OCI-LY3 (cell line): ENCODE data around the gene CD164.

Experiments used
- H2AFZ ChIP-seq: fragments of 200-600, 300-600 bp; shearing (Covaris generic); 2 replicates; pipeline ENCODE4 v1.6.0; 2014; ENCODE audit warnings: antibody characterized with exemption, low read depth, low read length
- H3K27ac ChIP-seq: fragments of 200-600, 300-600 bp; sonication (generic); 2 replicates; pipeline ENCODE4 v1.5.1; 2014; ENCODE audit warnings: mild to moderate bottlenecking, low read length, moderate library complexity, mixed read lengths
- H3K27me3 ChIP-seq: fragments of 200-600, 300-600 bp; sonication (generic); 2 replicates; pipeline ENCODE4 v1.6.1; 2014; ENCODE audit warnings: low read depth, low read length, mixed read lengths
- H3K36me3 ChIP-seq: fragments of 200-600, 300-600 bp; sonication (generic); replicated peaks from 2 replicates; pipeline ENCODE3; 2014; ENCODE audit warnings: low read depth, low read length, mixed read lengths
- H3K4me1 ChIP-seq: fragments of 300-600, 200-600 bp; sonication (generic); 2 replicates; pipeline ENCODE4 v1.6.1; 2014; ENCODE audit warnings: low read length, mixed read lengths
- H3K4me2 ChIP-seq: fragments of 200-600, 300-600 bp; sonication (generic); 2 replicates; pipeline ENCODE4 v1.6.1; 2014; ENCODE audit warnings: low read length, mixed read lengths
- H3K4me3 ChIP-seq: fragments of 300-600, 200-600 bp; sonication (generic); 2 replicates; pipeline ENCODE4 v1.5.1; 2014; ENCODE audit warnings: antibody characterized with exemption, mild to moderate bottlenecking, low read length, moderate library complexity
- H3K79me2 ChIP-seq: fragments of 300-600, 200-600 bp; shearing (Covaris generic); 2 replicates; pipeline ENCODE4 v1.6.1; 2014; ENCODE audit warnings: mild to moderate bottlenecking, low read length, mixed read lengths
- H3K9ac ChIP-seq: fragments of 300-600, 200-600 bp; shearing (Covaris generic); 2 replicates; pipeline ENCODE4 v1.6.0; 2014; ENCODE audit warnings: mild to moderate bottlenecking, low read length, moderate library complexity
- H3K9me3 ChIP-seq: fragments of 200-600, 300-600 bp; shearing (Covaris generic); 2 replicates; pipeline ENCODE4 v1.6.1; 2014; ENCODE audit warnings: low read length, mixed read lengths; ENCODE audit not compliant: insufficient read depth
- H4K20me1 ChIP-seq: fragments of 200-600, 300-600 bp; sonication (generic); 2 replicates; pipeline ENCODE4 v1.6.1; 2016; ENCODE audit warnings: low read length, mixed read lengths; ENCODE audit not compliant: insufficient read depth
- EZH2phosphoT487 ChIP-seq: fragments of 200-600 bp; shearing (Covaris generic); IDR thresholded peaks from 2 replicates; pipeline ENCODE4 v1.6.1; 2018; ENCODE audit warnings: antibody characterized with exemption, mixed run types, low read depth
- TF ChIP-seq, protein P1 (sequence below): fragments of 200-600, 300-600 bp; sonication (generic); IDR thresholded peaks from 2 replicates; pipeline ENCODE4 v1.5.1; 2014; ENCODE audit warnings: antibody characterized with exemption, low read length, low read depth

Gene CD164

GRCh38 chr6:109327959-109328358 is 54.3 kb downstream of the CD164 start:
- H3K4me1 ChIP-seq = peaks cover 4% of the 10 kb centered on the region

DNA sequence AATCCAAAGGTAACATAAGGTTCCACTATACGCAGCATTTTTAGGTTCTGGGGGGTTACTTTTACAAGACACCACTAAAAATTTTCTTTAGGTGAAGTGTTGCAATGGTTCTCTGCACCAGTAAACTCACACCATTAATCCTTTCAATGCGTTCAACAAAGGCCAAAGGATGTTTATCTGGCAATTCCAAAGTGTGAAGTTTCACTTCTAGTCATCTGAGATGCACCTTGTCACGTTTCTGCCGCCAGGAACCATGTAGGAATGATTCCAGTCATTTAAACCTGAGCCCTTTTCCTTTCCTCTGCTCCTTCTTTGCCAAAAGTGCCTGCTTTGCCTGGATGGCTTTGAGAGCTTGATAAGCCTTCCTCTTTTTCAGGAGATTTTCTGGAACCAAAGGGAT is 54.8 kb downstream of the CD164 start:
- no peak overlapping the region for H3K27ac ChIP-seq
- peaks cover 8% of the 10 kb centered on the region for H3K4me1 ChIP-seq
- H3K4me2 ChIP-seq = no peak overlapping the region
- no peaks in the 10 kb centered on the region for H3K36me3 ChIP-seq
- no peaks in the 10 kb centered on the region for H3K9me3 ChIP-seq
- no peak overlapping the region for H2AFZ ChIP-seq
- H3K4me3 ChIP-seq = no peak overlapping the region
- H3K9ac ChIP-seq = no peak overlapping the region
- H4K20me1 ChIP-seq = no peaks in the 10 kb centered on the region
- H3K79me2 ChIP-seq = no peaks in the 10 kb centered on the region
- TF ChIP-seq, protein P1, sequence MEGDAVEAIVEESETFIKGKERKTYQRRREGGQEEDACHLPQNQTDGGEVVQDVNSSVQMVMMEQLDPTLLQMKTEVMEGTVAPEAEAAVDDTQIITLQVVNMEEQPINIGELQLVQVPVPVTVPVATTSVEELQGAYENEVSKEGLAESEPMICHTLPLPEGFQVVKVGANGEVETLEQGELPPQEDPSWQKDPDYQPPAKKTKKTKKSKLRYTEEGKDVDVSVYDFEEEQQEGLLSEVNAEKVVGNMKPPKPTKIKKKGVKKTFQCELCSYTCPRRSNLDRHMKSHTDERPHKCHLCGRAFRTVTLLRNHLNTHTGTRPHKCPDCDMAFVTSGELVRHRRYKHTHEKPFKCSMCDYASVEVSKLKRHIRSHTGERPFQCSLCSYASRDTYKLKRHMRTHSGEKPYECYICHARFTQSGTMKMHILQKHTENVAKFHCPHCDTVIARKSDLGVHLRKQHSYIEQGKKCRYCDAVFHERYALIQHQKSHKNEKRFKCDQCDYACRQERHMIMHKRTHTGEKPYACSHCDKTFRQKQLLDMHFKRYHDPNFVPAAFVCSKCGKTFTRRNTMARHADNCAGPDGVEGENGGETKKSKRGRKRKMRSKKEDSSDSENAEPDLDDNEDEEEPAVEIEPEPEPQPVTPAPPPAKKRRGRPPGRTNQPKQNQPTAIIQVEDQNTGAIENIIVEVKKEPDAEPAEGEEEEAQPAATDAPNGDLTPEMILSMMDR = no peak
- no peak for TF ChIP-seq EZH2phosphoT487
- H3K27me3 ChIP-seq = no peaks in the 10 kb centered on the region

More at GRCh38 chr6:109327959-109328358, 54.3 kb downstream of the CD164 start:
- TF ChIP-seq, protein P1 = no peak
- TF ChIP-seq EZH2phosphoT487 = no peak
- Histone ChIP-seq H3K79me2 (no peaks in the 10 kb centered on the region), H3K27me3 (no peaks in the 10 kb centered on the region), H3K36me3 (no peaks in the 10 kb centered on the region), H3K4me2 (no peak overlapping the region), H3K9me3 (no peaks in the 10 kb centered on the region), H4K20me1 (no peaks in the 10 kb centered on the region), H3K4me3 (no peak overlapping the region), H3K9ac (no peak overlapping the region), H3K27ac (no peak overlapping the region), H2AFZ (no peak overlapping the region)

- Histone ChIP-seq H3K4me2 (no peak overlapping the region), H3K27ac (no peak overlapping the region), H3K4me1 (peaks cover 8% of the 10 kb centered on the region), H2AFZ (no peak overlapping the region), H3K4me3 (no peak overlapping the region), H3K36me3 (no peaks in the 10 kb centered on the region), H4K20me1 (no peaks in the 10 kb centered on the region), H3K27me3 (no peaks in the 10 kb centered on the region), H3K9ac (no peak overlapping the region), H3K79me2 (no peaks in the 10 kb centered on the region), H3K9me3 (no peaks in the 10 kb centered on the region)
- TF ChIP-seq, protein P1 = no peak
- TF ChIP-seq EZH2phosphoT487 = no peak
Observed at GRCh38 chr6:109326351-109326750, 55.9 kb downstream of the CD164 start.

GRCh38 chr6:109325400-109325801 is 56.9 kb downstream of the CD164 start:
- Histone ChIP-seq H3K27ac (no peak overlapping the region), H2AFZ (no peak overlapping the region), H3K4me1 (peaks cover 8% of the 10 kb centered on the region), H3K36me3 (no peaks in the 10 kb centered on the region), H3K4me2 (no peak overlapping the region), H3K9ac (no peak overlapping the region), H4K20me1 (no peaks in the 10 kb centered on the region), H3K27me3 (no peaks in the 10 kb centered on the region), H3K4me3 (no peak overlapping the region), H3K79me2 (no peaks in the 10 kb centered on the region), H3K9me3 (no peaks in the 10 kb centered on the region)
- TF ChIP-seq EZH2phosphoT487 = no peak
- TF ChIP-seq, protein P1 = no peak
